ENCODE results near the gene FALEC.

Gene FALEC

GRCh38 chr1:150545486-150546032 lies 30.0 kb downstream of the FALEC start:
- no peak for DNase-seq (ENCODE audit: low read depth)

- no peak for DNase-seq (ENCODE audit: low read depth)
Measured at GRCh38 chr1:150546294-150546937, 30.9 kb downstream of the FALEC start.

DNA sequence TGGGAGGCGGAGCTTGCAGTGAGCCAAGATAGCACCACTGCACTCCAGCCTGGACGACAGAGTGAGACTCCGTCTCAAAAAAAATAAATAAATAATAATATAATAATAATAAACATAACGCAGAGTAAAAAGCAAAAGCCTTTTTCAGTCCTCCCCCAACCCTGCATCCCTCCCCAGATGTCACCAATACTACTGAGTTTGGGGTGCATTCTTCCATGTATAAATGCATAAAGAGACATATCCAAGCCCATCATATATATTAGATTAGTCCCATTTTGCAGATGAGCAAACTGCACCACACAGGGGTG lies 32.7 kb downstream of the FALEC start:
- no peak for DNase-seq (ENCODE audit: low read depth)

DNA sequence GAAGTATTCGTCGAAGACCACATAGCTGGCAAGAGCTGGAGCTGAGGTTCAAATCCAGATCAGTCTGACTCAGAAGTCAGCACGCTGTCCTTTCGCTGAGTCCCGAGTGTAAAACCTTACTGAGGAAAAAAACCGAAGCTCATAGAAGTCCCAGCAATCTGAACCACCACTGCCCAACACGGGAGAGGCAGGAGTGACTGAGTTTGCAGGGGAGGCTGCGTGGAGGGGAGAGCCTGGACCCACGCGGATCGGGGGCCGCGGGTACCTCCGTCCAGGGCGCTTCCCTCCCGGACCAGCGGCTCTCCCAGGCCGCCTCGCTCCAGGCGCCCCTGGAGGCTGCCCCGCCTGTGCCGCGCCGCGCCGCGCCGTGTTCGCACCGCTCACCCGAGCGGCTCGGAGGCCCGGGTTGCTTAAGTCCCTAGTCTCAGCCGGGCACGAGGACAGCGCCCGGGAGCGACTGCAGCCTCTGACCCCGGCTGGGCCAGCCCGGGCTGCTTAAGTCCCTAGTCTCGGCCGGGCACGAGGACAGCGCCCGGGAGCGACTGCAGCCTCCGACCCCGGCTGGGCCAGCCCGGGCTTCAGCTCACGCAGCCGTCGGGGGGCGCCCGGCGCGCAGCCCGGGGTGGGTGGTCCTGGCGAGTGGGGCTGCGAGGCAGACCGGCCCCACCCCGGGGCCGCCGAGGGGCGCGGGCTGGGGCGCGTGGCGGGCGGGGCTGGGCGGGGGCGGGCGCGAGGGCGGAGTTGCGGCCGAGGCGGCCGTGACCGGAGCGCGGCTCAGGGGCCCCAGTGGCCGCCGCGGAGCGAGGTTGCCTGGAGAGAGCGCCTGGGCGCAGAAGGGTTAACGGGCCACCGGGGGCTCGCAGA lies 33.3 kb downstream of the FALEC start, which contains the start of gene ADAMTSL4:
TSS of gene ADAMTSL4 (plus strand) at position 777 of the 864 bp plus-strand sequence. CDS start 2,881 bp downstream, outside the sequence.
- no peak for DNase-seq (ENCODE audit: low read depth)

DNA sequence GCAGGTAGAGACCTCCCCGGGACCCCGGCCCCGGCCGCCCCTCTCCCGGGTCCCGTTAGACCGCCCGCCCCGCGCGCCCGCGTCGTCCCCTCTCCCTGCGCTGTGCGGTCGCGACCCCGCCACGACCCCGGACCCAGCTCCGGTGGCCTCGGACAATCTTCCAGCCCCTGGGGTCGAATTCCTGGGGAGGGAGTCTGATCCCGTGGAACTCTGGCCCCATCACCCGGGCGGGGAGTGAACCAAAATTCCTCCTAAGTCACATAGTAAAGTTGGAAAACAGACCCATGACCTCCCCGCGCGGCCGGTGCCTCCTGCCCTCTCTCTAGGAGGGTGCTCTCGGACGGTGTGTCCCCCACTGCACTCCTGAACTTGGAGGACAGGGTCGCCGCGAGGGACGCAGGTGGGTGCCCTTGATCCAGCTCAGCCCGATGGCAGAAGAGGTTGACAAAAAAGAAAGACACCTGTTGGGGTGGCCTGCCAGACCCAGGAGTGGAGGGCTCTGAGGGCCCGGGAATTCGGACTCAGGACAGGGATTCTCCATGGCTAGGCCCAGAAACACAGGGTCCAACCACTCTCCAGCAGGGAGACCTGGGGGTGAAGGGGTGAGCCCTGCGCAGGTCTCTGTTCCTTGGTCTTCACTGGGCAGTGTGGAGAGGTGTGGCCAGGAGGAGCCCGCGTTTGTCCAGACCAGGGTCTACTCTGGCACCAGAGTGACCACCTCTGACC lies 34.1 kb downstream of the FALEC start:
- DNase-seq (ENCODE audit: low read depth): no peak

DNA sequence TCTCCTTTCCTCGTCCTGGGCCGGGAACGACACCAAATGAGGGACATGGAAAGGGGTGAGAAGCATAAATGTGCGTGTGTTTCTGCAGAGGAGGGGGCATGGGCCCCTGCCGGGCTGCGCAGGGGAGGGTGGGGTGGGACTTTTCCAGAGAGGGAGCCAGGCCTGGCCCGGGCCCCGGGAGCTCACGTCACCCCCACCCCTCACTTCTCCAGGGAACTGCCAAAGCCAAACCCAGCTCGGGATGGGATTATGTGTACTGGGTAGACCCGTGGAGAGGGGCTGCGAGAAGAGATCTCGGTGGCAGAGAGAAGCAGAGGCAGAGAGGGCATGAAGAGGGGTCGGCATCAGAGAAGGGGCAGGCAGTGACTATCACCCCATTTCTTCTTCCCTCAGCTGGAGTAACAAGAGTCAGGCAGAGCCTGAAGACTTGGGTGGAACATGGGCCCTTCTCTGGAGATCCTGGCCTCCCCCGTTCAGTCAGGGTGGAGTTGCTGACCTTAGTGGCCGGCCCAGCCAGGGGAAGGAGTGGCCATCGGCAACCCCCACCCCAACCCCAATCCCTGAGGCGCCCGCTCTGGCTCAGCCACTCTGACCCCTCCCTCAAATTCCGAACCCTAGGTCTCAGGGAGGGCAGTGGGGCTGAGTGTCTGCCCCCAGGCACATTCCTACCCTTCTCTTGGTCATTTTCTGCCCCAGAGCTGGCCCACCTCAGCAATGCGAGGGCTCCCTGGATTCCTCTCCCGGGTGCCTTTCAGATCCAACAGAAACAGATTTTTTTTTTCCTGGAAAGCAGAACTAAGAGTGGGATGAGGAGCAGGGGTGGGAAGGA lies 34.9 kb downstream of the FALEC start:
- no peak for DNase-seq (ENCODE audit: low read depth)

DNA sequence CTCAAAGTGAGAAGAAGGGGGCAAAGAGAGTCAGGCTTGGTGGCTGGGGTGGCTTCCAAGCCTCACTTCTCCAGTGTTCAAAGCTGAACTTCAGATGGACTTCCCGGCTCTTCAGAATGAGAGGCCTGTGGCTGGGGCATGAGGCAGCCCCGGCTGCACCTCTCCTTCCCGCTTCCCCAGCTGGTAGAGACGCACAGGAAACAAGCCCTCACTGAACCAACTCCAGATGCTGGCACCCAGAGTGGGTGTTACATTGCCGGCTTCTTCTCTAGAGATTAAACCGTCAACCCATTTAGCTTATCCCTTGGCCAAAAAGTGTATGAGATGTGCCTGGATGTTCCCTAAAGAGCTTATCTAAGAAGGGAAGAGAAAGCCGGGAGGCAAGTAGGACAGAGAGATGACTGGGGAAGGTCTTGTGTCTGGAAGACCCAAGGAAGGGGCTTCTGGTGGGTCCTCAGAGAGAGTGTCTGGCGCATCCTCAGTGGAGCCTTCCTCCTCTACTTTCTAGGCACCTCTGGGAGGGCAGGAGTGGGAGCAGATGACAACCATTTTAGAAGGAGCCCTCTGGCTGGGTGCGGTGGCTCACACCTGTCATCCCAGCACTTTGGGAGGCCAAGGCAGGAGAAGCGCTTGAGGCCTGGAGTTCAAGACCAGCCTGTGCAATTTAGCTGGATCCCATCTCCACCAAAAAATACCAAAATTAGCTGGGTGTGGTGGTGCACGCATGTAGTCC lies 35.7 kb downstream of the FALEC start:
- no peak for DNase-seq (ENCODE audit: low read depth)

GRCh38 chr1:150551784-150552127 lies 36.2 kb downstream of the FALEC start:
- no peak for DNase-seq (ENCODE audit: low read depth)

DNA sequence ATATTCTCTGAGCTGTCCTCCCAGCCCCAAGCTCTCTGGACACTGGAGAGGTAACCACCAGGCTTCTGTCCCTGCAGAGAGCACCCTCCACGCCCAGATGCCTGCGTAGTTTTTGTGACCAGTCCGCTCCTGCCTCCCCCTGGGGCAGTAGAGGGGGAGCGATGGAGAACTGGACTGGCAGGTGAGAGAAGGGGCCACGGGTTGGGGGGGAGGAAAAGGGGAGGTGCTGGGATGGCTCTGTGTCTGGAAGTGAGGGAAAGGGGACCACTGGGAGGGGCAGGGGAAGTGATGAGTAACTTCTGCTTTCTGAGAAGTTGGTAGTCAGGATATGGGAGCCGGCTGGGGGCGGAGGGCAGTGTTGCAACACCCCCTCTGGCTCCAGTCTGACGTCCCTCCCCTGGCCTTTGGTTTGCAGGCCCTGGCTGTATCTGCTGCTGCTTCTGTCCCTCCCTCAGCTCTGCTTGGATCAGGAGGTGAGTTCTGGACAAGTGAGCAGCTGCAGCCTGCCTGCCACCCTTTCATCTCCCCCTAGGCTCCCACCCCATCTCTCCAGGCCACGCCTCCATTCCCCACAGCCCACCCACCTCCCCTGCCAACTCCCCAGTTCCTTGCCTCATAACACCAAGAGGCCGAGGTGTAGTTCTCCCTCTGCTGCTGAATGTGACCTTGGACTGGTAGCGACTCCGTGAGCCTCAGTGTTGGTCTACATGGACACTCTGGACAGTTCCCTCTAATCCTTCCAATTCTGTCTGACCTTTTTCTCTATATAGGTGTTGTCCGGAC lies 36.8 kb downstream of the FALEC start:
- no peak for DNase-seq (ENCODE audit: low read depth)

DNA sequence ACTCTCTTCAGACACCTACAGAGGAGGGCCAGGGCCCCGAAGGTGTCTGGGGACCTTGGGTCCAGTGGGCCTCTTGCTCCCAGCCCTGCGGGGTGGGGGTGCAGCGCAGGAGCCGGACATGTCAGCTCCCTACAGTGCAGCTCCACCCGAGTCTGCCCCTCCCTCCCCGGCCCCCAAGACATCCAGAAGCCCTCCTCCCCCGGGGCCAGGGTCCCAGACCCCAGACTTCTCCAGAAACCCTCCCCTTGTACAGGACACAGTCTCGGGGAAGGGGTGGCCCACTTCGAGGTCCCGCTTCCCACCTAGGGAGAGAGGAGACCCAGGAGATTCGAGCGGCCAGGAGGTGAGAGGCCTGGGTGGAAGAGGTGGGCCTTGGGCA lies 37.3 kb downstream of the FALEC start:
- DNase-seq (ENCODE audit: low read depth): no peak

DNA sequence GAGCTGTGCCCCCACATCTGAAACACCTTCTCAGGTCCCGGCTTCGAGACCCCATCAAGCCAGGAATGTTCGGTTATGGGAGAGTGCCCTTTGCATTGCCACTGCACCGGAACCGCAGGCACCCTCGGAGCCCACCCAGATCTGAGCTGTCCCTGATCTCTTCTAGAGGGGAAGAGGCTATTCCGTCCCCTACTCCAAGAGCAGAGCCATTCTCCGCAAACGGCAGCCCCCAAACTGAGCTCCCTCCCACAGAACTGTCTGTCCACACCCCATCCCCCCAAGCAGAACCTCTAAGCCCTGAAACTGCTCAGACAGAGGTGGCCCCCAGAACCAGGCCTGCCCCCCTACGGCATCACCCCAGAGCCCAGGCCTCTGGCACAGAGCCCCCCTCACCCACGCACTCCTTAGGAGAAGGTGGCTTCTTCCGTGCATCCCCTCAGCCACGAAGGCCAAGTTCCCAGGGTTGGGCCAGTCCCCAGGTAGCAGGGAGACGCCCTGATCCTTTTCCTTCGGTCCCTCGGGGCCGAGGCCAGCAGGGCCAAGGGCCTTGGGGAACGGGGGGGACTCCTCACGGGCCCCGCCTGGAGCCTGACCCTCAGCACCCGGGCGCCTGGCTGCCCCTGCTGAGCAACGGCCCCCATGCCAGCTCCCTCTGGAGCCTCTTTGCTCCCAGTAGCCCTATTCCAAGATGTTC lies 38.0 kb downstream of the FALEC start:
- DNase-seq (ENCODE audit: low read depth): no peak

DNA sequence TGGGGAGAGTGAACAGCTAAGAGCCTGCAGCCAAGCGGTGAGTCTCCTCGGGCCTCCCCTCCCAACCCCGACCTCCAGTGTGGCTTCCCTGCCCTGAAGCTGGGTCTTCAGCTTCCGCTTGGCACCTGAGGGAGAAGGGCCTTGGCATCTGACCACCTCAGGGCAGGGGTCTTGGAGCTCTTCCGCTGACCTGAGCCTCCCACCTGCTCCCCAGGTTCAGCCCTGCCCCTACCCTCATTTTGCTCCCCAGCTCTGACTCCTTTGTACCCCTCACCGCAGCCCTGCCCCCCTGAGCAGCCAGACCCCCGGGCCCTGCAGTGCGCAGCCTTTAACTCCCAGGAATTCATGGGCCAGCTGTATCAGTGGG lies 38.5 kb downstream of the FALEC start:
- no peak for DNase-seq (ENCODE audit: low read depth)

DNA sequence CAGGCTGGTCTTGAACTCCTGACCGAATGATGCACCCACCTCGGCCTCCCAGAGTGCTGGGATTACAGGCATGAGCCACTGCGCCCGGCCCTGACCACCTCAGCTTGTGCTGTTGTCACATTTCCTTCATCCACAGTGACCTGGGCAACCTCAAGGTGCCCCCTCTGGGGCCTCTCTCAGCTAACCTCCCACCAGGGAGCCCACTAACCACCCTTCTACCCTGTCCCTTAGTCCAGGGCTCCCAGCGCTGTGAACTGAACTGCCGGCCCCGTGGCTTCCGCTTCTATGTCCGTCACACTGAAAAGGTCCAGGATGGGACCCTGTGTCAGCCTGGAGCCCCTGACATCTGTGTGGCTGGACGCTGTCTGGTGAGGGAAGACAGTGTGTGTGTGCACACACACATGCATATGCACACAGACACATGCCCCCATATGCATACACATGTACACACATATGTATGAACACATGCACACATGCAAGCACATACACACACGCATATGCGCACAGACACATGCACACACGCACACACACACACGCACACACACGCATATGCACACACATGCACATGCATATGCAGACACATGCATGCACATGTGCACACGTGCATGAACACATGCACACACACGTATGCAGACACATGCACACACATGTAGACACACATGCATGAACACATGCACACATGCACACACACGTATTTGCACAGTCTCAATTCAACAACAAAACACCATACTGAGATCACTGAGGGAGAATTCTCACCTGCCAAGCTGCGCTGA lies 39.8 kb downstream of the FALEC start:
- DNase-seq (ENCODE audit: low read depth): no peak

- DNase-seq (ENCODE audit: low read depth): no peak
Measured at GRCh38 chr1:150555971-150556865, 40.7 kb downstream of the FALEC start.

- DNase-seq (ENCODE audit: low read depth): no peak
Measured at GRCh38 chr1:150557065-150557600, 41.6 kb downstream of the FALEC start.

GRCh38 chr1:150557813-150558212 lies 42.3 kb downstream of the FALEC start:
- no peak for DNase-seq (ENCODE audit: low read depth)

- no peak for DNase-seq (ENCODE audit: low read depth)
Measured at GRCh38 chr1:150558303-150558704, 42.8 kb downstream of the FALEC start.
